HG03039 (cell line): ENCODE measurements around the gene PEX10.

Experiments
- ATAC-seq: cut with Tn5 transposase; IDR thresholded peaks from one replicate; pipeline ENCODE4 v1.9.1; 2021; ENCODE audit warnings: mild to moderate bottlenecking, moderate library complexity; ENCODE audit not compliant: unreplicated experiment

Gene PEX10

GRCh38 chr1:2426540-2426939 lies 14.2 kb upstream of the PEX10 start:
- no peak for ATAC-seq

- no peak for ATAC-seq
Observed at GRCh38 chr1:2425892-2426291, 13.5 kb upstream of the PEX10 start.

DNA sequence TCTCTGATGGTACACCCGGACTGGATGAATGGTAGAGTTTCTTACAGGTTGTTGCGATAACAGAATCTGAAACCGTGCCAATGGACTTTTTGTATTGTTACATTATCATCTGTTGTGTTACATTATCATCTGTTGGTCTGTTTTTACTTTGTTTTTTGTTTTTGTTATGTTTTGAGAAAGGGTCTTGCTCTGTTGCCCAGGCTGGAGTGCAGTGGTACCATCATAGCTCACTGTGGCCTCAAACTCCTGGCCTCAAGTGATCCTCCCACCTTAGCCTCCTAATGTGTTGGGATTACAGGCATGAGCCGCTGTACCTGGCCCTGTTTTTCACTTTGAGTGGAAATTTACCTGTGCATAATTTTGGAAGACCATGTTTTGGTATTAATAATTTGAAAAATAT lies 10.2 kb upstream of the PEX10 start:
- no peak for ATAC-seq

DNA sequence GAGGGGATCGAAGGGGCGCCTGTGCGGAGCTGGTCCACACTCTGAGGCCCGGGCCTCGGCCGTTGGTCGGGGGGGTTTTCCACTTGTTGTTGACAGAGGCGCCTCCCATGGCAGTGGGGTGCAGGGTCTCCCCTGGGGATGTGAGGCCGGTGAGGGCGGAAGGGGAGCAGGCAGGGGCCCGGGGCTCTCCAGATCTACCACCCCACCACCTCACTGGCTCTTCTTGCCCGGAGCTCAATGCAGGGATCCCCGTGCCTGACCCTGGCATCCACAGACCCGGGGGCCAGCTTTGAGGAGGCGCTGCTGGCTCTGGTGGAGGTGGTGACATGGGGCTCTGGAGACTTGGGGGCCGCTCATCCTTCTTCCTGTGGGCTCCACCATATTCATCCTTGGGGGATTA lies 7.1 kb upstream of the PEX10 start:
- ATAC-seq = no peak

DNA sequence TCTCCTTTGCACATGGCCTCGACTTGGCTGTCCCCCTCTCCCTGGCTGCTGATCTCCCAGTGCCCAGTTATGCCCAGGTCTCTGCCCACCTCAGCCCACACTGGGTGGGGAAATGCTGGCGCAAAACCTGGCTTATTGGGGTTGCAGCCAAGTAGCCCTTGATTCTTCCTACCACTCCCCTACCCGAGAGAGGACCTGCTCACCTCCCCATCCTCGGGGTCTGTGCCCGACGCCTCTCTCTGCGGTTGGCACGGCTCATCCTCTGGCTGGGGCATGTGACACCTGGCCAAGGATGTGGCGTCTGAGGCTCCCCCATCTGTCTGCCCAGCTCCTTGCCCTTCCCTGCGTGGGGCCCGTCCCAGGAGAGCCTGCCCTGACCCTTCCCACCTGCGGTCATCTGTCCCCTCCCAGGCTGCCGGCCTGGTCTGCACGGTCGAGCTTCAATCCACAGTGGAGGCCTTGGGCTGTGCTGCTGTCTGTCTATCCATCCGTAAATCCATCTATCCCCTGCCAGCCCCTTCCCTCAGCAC lies 6.5 kb upstream of the PEX10 start:
- no peak for ATAC-seq

GRCh38 chr1:2417833-2418225 lies 5.5 kb upstream of the PEX10 start:
- no peak for ATAC-seq

GRCh38 chr1:2417083-2417832 lies 4.9 kb upstream of the PEX10 start:
- no peak for ATAC-seq

- no peak for ATAC-seq
Observed at GRCh38 chr1:2416403-2416802, 4.0 kb upstream of the PEX10 start.

- no peak for ATAC-seq
Observed at GRCh38 chr1:2415801-2416208, 3.4 kb upstream of the PEX10 start.

DNA sequence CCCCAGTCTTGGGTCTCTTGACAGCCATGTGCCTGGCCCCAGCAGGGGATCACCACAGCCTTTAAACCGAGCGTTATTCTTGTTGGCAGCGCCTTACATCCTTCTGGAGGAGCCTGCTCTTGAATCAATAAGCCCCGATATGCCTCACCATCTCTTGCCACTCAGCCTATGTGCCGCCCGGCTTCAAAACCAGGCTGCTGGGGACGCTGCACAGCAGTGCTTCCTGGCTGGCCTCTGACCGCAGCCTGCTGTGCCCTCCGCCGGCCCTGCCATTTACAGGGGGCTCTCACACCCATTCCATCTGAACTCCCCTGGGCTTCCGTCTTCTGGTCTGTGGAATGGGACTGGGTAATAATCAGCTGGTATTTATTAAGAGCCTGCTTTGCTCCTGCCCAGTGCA lies 3.0 kb upstream of the PEX10 start:
- no peak for ATAC-seq

- ATAC-seq = no peak
Observed at GRCh38 chr1:2414297-2414958, 2.1 kb upstream of the PEX10 start.

- no peak for ATAC-seq
Observed at GRCh38 chr1:2413495-2414296, 1.3 kb upstream of the PEX10 start.

GRCh38 chr1:2412773-2413494 lies 570 bp upstream of the PEX10 start:
- ATAC-seq = peak; percentile 12

GRCh38 chr1:2411801-2412394 lies 466 bp downstream of the PEX10 start:
- peak; percentile 16 for ATAC-seq

- ATAC-seq = no peak
Observed at GRCh38 chr1:2409745-2410144, 2.6 kb downstream of the PEX10 start.

GRCh38 chr1:2408859-2409276 lies 3.5 kb downstream of the PEX10 start:
- no peak for ATAC-seq

- no peak for ATAC-seq
Observed at GRCh38 chr1:2408456-2408855, 3.9 kb downstream of the PEX10 start.

- no peak for ATAC-seq
Observed at GRCh38 chr1:2407991-2408275, 4.4 kb downstream of the PEX10 start.

GRCh38 chr1:2407166-2407990 lies 5.0 kb downstream of the PEX10 start:
- ATAC-seq = no peak
